Glomerular visceral epithelial cell (primary cell): Measurements from ENCODE around the gene HAGH.
"Not testable (repeated sequence)": the region's sequence is repeated elsewhere in the genome, so short reads cannot be mapped to it uniquely, and the experiment has no call there.

Experiments used
- DNase-seq: peaks from one replicate; pipeline ENCODE4 v3.0.0-alpha.2; 2016; ENCODE audit errors: extremely low spot score

The HAGH gene

GRCh38 chr16:1810536-1810935 is 16.1 kb downstream of the HAGH start:
- no peak for DNase-seq

GRCh38 chr16:1810106-1810505 is 16.5 kb downstream of the HAGH start:
- DNase-seq = no peak

GRCh38 chr16:1809281-1809801 is 17.3 kb downstream of the HAGH start:
- DNase-seq = no peak

GRCh38 chr16:1808691-1809090 is 17.9 kb downstream of the HAGH start:
- no peak for DNase-seq

GRCh38 chr16:1807626-1808025 is 19.0 kb downstream of the HAGH start:
- DNase-seq = no peak

- DNase-seq = no peak
These were observed 25.9 kb downstream of the HAGH start for GRCh38 chr16:1800701-1801100.

GRCh38 chr16:1799263-1799662 is 27.4 kb downstream of the HAGH start:
- DNase-seq = not testable (repeated sequence)

GRCh38 chr16:1794908-1795666 is 31.5 kb downstream of the HAGH start:
- DNase-seq = no peak

- no peak for DNase-seq
These were observed 32.3 kb downstream of the HAGH start for GRCh38 chr16:1794221-1794871.

- no peak for DNase-seq
These were observed 32.9 kb downstream of the HAGH start, which contains the start of gene IGFALS for GRCh38 chr16:1793578-1794220. Gene IGFALS (minus strand): TSS chr16:1793705. CDS start chr16:1793652, 53 bp downstream.

GRCh38 chr16:1792836-1793577 is 33.6 kb downstream of the HAGH start:
- no peak for DNase-seq

GRCh38 chr16:1791943-1792812 is 34.4 kb downstream of the HAGH start:
- no peak for DNase-seq

GRCh38 chr16:1791256-1791942 is 35.2 kb downstream of the HAGH start:
- no peak for DNase-seq

GRCh38 chr16:1790611-1791255 is 35.9 kb downstream of the HAGH start:
- DNase-seq = no peak

- DNase-seq = no peak
These were observed 36.4 kb downstream of the HAGH start for GRCh38 chr16:1790261-1790610.

GRCh38 chr16:1789643-1790045 is 37.0 kb downstream of the HAGH start:
- no peak for DNase-seq

GRCh38 chr16:1788708-1789100 is 37.9 kb downstream of the HAGH start:
- no peak for DNase-seq

GRCh38 chr16:1788095-1788707 is 38.4 kb downstream of the HAGH start:
- DNase-seq = no peak

- DNase-seq = no peak
These were observed 39.1 kb downstream of the HAGH start for GRCh38 chr16:1787322-1788094.
